GM21515 (cell line): ENCODE results near the gene CSPG4.
"Not testable (repeated sequence)": the region's sequence is repeated elsewhere in the genome, so short reads cannot be mapped to it uniquely, and the experiment has no call there.

Experiments used
- ATAC-seq: cut with Tn5 transposase; IDR thresholded peaks from one replicate; pipeline ENCODE4 v1.9.1; 2021; ENCODE audit not compliant: unreplicated experiment

The CSPG4 gene

GRCh38 chr15:75725719-75726607, 13.3 kb upstream of the CSPG4 start:
- no peak for ATAC-seq

- no peak for ATAC-seq
These were observed 12.5 kb upstream of the CSPG4 start for GRCh38 chr15:75725006-75725718.

- no peak for ATAC-seq
These were observed 11.4 kb upstream of the CSPG4 start for GRCh38 chr15:75723847-75724660.

DNA sequence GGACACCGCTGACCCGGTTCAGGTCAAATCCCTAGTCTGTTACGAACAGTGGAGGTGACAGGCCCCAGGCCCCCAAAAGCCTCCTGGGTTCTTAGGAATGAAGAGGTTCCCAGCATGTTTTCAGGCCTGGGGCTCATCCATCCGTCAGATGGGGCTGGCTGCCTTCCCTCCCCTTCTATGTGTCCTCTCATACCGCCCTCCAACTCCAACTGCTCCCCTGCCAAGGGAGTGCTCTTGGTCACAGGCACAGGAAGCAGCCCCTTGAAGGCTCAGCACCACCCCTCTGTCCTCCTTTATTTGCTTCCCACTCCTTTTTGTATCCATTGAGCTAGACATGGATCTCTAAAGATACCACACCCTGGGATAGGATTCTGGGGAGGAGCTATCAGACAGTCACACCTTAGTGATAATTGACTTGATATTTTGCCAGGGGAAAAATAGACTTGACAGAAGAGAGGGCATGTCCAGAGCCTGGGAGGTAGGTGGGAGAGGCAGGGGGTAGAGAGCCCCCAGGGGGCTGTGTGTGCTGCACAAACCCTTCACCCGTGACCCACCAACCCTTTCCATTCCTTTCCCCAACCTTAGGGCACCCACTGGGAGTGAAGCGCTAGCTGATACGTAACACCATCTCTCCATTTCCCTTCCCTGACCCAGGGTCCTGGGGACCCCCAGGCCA, 10.7 kb upstream of the CSPG4 start:
- ATAC-seq, result no peak

DNA sequence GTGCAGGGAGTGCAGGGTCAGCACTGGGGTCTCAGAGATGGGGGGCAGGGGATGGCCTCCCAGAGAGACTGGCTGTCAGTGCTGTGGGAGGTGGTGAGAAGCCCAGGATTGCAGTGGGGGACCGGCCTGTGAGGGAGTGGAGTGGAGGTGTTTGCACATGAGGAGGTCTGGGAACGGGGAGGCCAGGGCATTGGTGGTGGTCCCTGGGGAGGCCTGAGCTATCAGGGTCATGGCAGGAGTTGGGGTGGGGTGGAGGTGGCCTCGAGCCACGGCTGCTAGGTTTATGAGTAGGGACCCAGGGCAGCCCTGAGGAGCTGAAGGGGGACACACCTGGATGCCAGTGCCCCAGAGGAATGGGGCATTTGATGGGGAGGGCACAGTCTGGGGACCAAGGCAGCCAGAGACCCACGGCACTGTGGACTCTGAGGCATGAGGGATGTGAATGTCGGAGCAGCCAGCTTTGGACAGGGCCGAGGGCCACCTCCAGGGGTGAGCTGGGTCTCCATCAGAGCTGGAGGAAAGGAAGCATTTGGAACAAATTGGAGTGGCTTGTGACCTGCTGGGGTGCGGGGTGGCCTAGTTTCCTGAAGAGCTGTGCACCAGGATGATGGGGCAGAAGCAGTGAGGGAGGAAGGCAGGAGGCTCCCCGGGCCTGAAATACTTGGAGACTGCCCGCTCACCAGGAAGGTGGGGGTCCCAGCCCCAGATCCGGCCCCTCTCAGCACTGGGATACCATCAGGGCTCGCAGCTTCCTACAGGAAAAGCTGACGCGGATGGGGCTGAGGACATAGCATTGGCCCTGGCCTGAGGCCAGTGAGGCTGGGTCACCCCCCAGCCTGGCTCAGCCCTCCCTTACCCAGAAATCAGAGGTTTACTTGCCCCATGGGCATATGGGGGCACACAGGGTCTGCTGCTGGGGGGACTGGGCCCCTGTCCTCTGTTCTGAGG, 9.5 kb upstream of the CSPG4 start:
- no peak for ATAC-seq

DNA sequence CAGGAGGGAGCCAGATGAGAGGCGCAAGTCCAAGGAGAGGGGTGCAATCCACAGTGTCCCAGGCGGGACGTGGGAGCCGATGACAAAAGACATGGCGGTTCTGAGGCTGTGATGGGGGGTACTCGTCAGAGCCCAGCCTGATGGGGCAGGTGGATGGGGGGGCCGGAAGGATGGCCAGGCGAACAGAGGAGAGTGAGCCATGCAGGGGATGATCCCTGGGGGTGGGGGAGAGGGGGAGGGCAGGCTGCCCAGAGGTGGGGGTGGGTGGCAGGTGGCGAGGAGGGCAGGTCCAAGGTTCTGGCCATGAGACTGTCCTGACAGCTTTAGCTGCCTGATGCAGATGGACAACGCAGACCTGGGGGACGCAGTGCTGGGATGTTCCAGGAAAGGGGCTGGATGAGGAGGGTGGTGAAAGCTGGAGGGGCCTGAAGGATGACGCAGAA, 8.9 kb upstream of the CSPG4 start:
- ATAC-seq, result no peak

- ATAC-seq, result no peak
These were observed 8.3 kb upstream of the CSPG4 start for GRCh38 chr15:75720787-75721479.

DNA sequence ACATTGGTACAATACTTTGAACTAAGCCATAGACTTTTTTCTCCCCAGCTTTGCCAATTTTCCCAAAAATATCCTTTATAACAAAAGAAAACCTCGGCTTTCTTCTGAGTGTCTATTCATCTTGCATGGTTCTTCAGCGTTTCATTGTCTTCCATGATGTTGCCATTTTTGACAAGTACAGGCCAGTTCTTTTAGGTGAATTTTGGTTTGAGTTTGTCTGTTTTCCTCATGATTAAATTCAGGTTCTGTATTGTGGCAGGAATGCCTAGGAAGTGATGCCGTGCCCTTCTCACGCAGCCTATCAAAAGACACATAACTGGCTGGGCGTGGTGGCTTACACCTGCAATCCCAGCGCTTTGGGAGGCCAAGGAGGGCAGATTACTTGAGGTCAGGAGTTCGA, 7.6 kb upstream of the CSPG4 start:
- ATAC-seq, result no peak

- no peak for ATAC-seq
These were observed 5.7 kb upstream of the CSPG4 start for GRCh38 chr15:75718328-75718727.

GRCh38 chr15:75717001-75717400, 4.4 kb upstream of the CSPG4 start:
- ATAC-seq, result not testable (repeated sequence)

- ATAC-seq, result not testable (repeated sequence)
These were observed 3.8 kb upstream of the CSPG4 start for GRCh38 chr15:75716249-75716950.

DNA sequence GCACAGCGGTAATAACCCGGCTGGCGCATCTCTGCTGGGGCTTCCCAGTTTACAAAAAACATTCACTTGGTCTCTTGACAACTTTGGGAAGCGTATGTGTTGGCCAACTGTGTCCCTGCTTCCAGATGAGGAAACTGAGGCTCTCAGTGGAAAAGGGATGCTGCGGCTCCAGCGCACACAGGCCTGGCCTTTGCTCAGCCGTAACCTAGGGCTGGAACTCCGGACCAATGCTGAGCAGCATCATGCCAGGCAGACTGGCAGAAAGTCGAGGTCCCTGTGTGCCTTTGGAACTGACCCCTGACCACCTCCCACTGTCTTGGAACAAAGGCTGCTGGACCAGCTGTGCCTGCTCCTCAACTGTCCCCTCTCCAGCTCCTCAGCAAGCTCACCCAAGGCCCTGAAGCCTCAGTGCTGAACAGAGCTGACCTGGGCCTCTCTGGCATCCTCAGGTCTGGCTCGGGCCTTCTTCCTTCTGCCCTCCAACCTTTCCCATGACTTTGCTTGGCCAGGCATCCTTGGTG, 2.7 kb upstream of the CSPG4 start:
- ATAC-seq, result not testable (repeated sequence)

DNA sequence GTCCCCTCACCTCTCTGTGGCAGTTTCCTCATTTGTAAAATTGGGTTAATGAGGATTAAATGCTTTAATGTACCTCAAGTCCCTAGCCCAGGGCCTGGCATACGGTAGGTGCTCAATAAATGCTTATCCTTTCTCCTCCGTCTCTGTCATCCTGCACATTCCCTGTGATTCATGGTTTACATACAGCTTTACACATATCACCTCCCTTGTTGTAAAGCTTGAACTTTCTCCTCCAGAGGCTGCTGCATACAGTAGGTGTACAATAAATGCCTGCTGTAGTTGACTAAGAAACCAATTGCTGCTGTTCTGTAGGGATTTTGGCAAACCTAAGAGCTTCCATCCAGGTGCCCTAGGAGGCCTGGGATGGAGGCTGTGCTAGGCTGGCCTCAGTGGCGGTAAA, 1.5 kb upstream of the CSPG4 start:
- no peak for ATAC-seq

DNA sequence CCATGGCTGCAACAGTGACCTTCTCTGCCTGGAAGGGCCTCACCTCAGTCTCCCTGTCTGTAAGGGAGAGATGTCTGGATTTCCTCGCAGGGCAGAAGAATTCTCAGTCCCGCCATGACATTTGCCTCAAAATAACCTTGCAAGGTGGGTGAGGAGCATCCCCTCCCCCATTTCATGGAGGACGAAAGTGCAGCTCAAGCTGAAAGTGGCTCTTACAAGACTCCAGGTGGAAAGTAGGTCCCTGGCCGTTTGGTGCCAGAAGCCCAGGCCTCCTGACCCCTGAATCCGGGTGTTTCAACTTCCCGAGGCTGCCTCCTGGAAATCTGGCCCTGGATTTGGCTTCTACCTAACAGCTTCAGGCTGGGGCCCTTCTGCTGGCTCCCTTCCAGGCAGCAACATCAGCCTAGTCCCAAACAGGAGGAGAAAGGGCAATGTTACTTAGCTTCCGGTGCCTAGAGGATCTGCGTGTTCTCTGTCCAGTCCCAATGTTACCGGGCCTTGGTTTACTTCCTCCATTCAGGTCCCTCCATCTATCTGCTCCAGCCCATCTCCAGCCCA, 769 bp upstream of the CSPG4 start:
- ATAC-seq, result no peak

DNA sequence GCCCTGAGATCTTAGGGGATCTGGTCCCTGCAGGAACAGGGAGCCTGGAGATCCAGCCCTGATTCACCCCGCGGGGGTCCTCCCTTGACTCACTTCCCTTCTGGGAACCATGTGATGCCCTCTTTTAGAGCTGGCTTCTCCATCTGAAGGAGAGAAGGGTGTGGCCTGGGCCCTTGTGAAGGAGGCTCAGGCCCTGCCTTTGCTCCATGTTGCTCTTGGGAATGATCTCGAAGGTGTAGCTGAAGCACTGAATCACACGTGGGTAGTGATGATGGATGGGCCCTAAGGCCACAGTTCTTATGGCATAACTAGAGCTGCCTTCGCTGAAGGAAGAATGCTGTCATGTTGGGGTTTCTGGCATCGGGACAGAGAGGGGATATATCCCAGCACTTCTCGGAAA, 1.2 kb downstream of the CSPG4 start:
- not testable (repeated sequence) for ATAC-seq

DNA sequence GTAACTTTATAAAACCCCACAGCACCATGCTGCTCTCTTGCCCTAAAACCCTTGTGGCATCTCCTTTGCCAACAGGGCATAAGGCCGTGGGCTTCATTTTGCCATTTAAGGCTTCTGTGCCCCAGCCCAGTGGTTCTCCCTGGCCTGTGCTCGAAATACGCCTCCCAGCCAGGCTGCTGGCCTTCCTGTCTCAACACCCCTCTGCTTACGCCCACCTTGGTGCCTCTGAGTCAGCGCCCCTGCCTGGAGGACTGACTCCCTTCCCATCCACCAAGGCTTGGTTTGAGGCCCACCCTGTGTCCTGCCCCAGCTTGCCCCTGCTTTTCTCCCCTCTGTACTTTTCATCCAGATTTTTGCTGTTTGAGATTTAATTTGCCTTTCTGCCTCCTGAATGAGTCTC, 1.8 kb downstream of the CSPG4 start:
- ATAC-seq, result not testable (repeated sequence)

- ATAC-seq, result not testable (repeated sequence)
These were observed 3.2 kb downstream of the CSPG4 start for GRCh38 chr15:75709458-75709857.

DNA sequence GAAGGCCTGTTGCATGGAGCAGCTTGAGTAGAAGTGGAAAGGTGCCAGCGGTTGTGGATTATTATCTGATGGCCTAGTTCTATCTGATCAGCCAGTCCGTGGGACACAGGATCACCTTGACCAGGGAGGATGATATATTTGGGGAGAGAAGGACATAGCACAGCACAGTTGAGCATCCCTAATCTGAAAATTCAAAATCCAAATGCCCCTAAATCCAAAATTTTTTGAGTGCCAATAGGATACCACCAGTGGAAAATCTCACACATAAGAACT, 6.0 kb downstream of the CSPG4 start:
- no peak for ATAC-seq
